Tibial artery (tissue), 4 donors: ENCODE data around the gene SEC14L5.

Experiments
- DNase-seq, 2 donors: peaks; one replicate each; pipeline ENCODE4 v3.0.0-alpha.2; 2019
- H3K27ac ChIP-seq, 2 donors: fragments of 200-600 bp; sonication (generic) in 1 of 2; 1 replicate in 1 of 2; 2 replicates in 1 of 2; pipeline ENCODE4 v1.5.1; 2018 to 2019; ENCODE audit warnings: mild to moderate bottlenecking in 1 of 2
- H3K27me3 ChIP-seq, 2 donors: fragments of 200-600 bp; sonication (generic) in 1 of 2; one replicate each; pipeline versions ENCODE4 v1.5.1 to v1.6.0; 2016 to 2019
- H3K36me3 ChIP-seq, 3 donors: fragments of 200-600 bp; sonication (generic) in 2 of 3; one replicate each; pipeline ENCODE4 v1.5.1; 2016 to 2019; ENCODE audit warnings: mild to moderate bottlenecking in 2 of 3
- H3K4me1 ChIP-seq, 4 donors: fragments of 200-600 bp; sonication (generic) in 2 of 4; 1 replicate in 3 of 4; 2 replicates in 1 of 4; pipeline ENCODE4 v1.5.1; 2016 to 2019
- H3K4me3 ChIP-seq, 2 donors: fragments of 200-600 bp; sonication (generic) in 1 of 2; 1 replicate in 1 of 2; 2 replicates in 1 of 2; pipeline ENCODE4 v1.5.1; 2018 to 2019; ENCODE audit warnings: mild to moderate bottlenecking in 2 of 2
- H3K9me3 ChIP-seq, 3 donors: fragments of 200-600 bp; sonication (generic) in 1 of 3; one replicate each; pipeline ENCODE4 v1.5.1; 2016 to 2019
- intact Hi-C: fragments of 100-400 bp; cut with DNase I; formaldehyde crosslinking; loops from one replicate; pipeline ENCODE4 v1.15.0; 2023; ENCODE audit warnings: low total_unique reads
- TF ChIP-seq, protein P1 (sequence below), 2 experiments: fragments of 200-600 bp in 1 of 2; fragments of 450-650 bp in 1 of 2; IDR thresholded peaks; one replicate each; pipeline ENCODE4 v1.5.1; 2017 to 2019; ENCODE audit warnings: antibody characterized with exemption in 2 of 2, mild to moderate bottlenecking in 1 of 2, moderate library complexity in 1 of 2

Gene SEC14L5

DNA sequence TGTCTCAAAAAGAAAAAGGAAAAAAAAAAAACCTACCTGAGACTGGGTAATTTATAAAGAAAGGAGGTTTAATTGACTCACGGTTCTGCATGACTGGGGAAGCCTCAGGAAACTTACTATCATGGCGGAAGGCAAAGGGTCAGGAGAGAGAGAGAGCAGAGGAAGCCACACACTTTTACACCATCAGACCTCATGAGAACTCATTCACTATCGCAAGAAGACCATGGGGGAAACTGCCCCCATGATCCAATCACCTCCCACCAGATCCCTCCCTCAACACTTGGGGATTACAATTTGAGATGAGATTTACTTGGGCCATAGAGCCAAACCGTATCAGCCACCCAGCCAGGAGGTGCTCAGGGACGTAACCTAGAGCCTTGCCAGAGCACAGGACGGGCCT lies 54.8 kb downstream of the SEC14L5 start:
- no peak for DNase-seq
- Histone ChIP-seq H3K36me3 (no peaks in the 10 kb centered on the region), H3K4me3 (no peak overlapping the region), H3K27ac (no peak overlapping the region), H3K4me1 (no peaks in the 10 kb centered on the region), H3K9me3 (no peaks in the 10 kb centered on the region), H3K27me3 (peaks cover 0 to 14% of the 10 kb centered on the region in 2 donors)
- intact Hi-C loops: no loop called here
- TF ChIP-seq, protein P1, sequence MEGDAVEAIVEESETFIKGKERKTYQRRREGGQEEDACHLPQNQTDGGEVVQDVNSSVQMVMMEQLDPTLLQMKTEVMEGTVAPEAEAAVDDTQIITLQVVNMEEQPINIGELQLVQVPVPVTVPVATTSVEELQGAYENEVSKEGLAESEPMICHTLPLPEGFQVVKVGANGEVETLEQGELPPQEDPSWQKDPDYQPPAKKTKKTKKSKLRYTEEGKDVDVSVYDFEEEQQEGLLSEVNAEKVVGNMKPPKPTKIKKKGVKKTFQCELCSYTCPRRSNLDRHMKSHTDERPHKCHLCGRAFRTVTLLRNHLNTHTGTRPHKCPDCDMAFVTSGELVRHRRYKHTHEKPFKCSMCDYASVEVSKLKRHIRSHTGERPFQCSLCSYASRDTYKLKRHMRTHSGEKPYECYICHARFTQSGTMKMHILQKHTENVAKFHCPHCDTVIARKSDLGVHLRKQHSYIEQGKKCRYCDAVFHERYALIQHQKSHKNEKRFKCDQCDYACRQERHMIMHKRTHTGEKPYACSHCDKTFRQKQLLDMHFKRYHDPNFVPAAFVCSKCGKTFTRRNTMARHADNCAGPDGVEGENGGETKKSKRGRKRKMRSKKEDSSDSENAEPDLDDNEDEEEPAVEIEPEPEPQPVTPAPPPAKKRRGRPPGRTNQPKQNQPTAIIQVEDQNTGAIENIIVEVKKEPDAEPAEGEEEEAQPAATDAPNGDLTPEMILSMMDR (IDR thresholded peaks at IDR 0.05): no peak

DNA sequence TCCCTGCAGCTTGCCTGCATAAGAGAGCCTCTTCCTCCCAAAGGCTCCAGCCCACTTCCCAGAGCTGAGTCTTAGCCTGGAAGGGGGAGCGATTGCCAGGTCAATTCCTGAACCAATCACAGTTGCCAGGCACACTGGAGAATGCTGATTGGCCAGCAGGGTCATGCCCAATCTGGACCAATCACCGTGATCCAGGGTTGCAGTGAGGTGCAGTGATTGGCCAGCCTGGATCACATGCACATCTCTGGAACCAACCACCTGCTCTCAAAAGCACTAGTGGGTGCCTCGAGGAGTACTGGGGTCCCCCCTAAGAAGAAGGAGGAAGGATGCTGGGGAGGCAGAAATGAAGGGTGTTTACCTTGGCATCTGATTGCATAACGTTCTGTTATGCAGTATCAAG lies 57.2 kb downstream of the SEC14L5 start:
- no peak for DNase-seq
- no peaks in the 10 kb centered on the region for H3K4me1 ChIP-seq
- TF ChIP-seq, protein P1 (IDR thresholded peaks at IDR 0.05): no peak
- H3K27ac ChIP-seq: no peak overlapping the region
- H3K4me3 ChIP-seq: no peak overlapping the region
- H3K36me3 ChIP-seq: no peaks in the 10 kb centered on the region
- H3K9me3 ChIP-seq: no peaks in the 10 kb centered on the region
- intact Hi-C loops: no loop called here
- H3K27me3 ChIP-seq: peaks cover 0 to 11% of the 10 kb centered on the region in 2 donors

DNA sequence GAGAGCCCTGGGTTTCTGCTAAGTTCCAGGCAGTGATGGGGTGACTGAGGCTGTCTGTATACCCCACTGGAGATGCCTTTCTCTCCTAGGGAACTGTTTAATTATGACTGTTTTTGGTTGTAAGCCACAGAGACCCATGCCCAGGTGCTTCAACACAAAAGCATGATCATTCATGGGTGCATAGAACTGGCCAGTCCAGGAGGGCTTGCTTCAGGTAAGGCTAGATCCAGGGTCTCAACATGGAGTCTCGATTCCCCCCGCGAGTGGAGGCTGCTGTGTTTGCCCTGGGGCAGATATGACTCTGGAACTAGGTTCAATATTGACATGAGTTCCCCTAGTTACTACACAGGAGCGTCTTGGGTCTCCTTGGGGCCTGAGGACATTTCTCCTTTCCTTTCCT lies 57.8 kb downstream of the SEC14L5 start:
- Histone ChIP-seq H3K27ac (no peak overlapping the region), H3K36me3 (no peaks in the 10 kb centered on the region), H3K4me3 (no peak overlapping the region), H3K4me1 (no peaks in the 10 kb centered on the region), H3K27me3 (peaks cover 0 to 10% of the 10 kb centered on the region in 2 donors), H3K9me3 (no peaks in the 10 kb centered on the region)
- no peak for DNase-seq
- intact Hi-C loops: no loop called here
- TF ChIP-seq, protein P1 (IDR thresholded peaks at IDR 0.05): no peak

DNA sequence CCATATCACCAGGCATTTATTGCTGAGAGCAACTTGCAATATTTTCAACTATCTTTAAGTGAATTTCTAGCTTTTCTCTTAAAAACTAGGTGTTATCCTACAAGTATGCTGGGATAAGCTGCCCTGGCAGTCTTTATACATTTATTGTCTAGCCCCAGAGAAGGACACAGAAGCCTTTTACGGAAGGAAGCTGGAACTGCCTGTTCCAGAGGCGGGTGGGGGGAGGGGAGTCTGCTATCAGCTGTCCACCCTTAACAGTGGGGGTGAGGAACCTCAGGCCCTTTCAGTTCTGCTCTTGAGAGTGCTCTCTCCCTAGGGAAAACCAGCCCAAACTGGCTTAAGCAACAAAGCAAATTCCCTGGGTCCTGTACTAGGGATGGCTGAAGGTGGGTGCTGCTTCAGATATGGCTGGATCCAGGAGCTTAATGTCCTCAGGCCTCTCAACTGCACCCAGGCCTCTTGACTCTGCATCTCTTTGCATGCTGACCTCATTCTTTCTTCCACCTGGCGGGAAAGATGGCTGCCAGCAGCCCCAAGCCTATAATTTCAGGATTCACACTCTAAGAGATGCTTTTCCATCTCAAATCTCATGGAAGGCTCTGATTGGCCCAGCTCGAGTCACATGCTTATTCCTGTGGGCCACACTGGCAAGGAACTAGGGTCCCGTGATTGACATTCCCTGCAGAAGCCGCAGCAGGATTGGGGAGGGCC lies 59.0 kb downstream of the SEC14L5 start:
- DNase-seq: no peak
- peaks cover 0 to 8% of the 10 kb centered on the region in 2 donors for H3K27me3 ChIP-seq
- H3K9me3 ChIP-seq: no peaks in the 10 kb centered on the region
- no peak overlapping the region for H3K4me3 ChIP-seq
- TF ChIP-seq, protein P1 (IDR thresholded peaks at IDR 0.05): no peak
- H3K27ac ChIP-seq: no peak overlapping the region
- intact Hi-C loops: no loop called here
- no peaks in the 10 kb centered on the region for H3K4me1 ChIP-seq
- no peaks in the 10 kb centered on the region for H3K36me3 ChIP-seq

DNA sequence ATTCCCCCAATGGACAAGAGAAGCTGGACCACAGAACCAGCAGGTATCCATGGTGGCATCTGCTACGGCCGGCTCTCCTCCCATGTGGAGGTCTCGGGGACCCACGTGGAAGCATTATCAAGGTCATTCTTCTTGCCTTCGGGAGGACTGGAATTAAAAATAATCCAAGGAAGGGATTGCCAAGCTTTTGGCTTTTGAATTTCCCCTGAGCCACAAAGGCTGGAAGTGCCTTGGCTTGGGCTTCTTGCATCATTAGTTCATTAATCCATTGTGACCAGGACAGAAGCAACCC lies 59.5 kb downstream of the SEC14L5 start:
- intact Hi-C loops: no loop called here
- H3K4me3 ChIP-seq: no peak overlapping the region
- H3K9me3 ChIP-seq: no peaks in the 10 kb centered on the region
- H3K4me1 ChIP-seq: no peaks in the 10 kb centered on the region
- no peak overlapping the region for H3K27ac ChIP-seq
- peaks cover 0 to 7% of the 10 kb centered on the region in 2 donors for H3K27me3 ChIP-seq
- TF ChIP-seq, protein P1 (IDR thresholded peaks at IDR 0.05): no peak
- DNase-seq: no peak
- H3K36me3 ChIP-seq: no peaks in the 10 kb centered on the region

DNA sequence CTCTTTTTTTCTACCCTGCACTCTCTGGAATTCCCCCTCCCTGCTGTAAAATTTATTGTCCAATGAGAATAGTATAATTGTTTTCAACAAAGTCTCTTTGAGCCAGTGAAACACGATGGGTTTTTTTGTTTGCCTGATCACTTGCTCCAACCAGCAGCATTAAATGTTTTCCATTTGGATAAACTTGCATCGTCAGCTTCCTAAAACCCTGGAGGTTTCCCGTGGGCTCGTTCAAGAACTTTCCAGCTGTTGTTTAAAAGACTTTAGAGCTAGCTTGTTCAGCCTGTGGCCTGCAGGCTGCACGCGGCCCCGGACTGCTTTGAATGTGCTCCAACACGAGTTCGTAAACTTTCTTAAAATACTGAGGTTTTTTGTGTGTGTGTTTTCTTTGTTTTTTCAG lies 60.7 kb downstream of the SEC14L5 start:
- H3K4me1 ChIP-seq: no peaks in the 10 kb centered on the region
- peaks cover 0 to 9% of the 10 kb centered on the region in 2 donors for H3K27me3 ChIP-seq
- H3K9me3 ChIP-seq: no peaks in the 10 kb centered on the region
- intact Hi-C loops: no loop called here
- TF ChIP-seq, protein P1 (IDR thresholded peaks at IDR 0.05): no peak
- no peak overlapping the region for H3K4me3 ChIP-seq
- H3K36me3 ChIP-seq: no peaks in the 10 kb centered on the region
- H3K27ac ChIP-seq: no peak overlapping the region
- no peak for DNase-seq
